ENCODE results near the gene PRR20G.

GRCh38 chr3:127260416-127260815 is 27.4 kb downstream of the PRR20G start:
- TF ChIP-seq POLR2A (IDR thresholded peaks at IDR 0.05; ENCODE audit: low read length), result no peak
- TF ChIP-seq GATA1 (IDR thresholded peaks at IDR 0.05; ENCODE audit: low read depth, low read length), result no peak

All from erythroblast (primary cell).